Astrocyte (in vitro differentiated cells and primary cell): ENCODE data around the gene ATP8B4. TPM values are rescaled to one million over a fixed set of nuclear protein-coding genes. Genes with fewer than 3 reads are reported as not detected.
A peak's percentile ranks its signal among the peaks of the same experiment; 100 is the strongest.

Source experiments
- DNase-seq: peaks from one replicate; pipeline ENCODE4 v3.0.0-alpha.2; 2010; ENCODE audit warnings: low read depth
- FAIRE-seq: peaks from 2 replicates; lab custom pipeline; 2011; peaks lifted over from hg19 to GRCh38; lab: Jason Lieb, UNC
- H2AFZ ChIP-seq: 2 replicates; pipeline ENCODE4 v1.6.0; 2012; ENCODE audit warnings: low read depth, low read length, inconsistent platforms
- H3K27ac ChIP-seq: 2 replicates; pipeline ENCODE4 v1.5.1; 2011; ENCODE audit warnings: low read depth, low read length, inconsistent platforms
- H3K27me3 ChIP-seq: 2 replicates; pipeline ENCODE4 v1.6.0; 2011; ENCODE audit warnings: low read length, inconsistent platforms; ENCODE audit not compliant: insufficient read depth
- H3K36me3 ChIP-seq: 2 replicates; pipeline ENCODE4 v1.5.1; 2011; ENCODE audit warnings: low read length, inconsistent platforms; ENCODE audit not compliant: insufficient read depth
- H3K4me1 ChIP-seq: 2 replicates; pipeline ENCODE4 v1.5.1; 2011; ENCODE audit warnings: low read length, inconsistent platforms; ENCODE audit not compliant: insufficient read depth
- H3K4me2 ChIP-seq: 2 replicates; pipeline ENCODE4 v1.6.0; 2012; ENCODE audit warnings: low read length, inconsistent platforms
- H3K4me3 ChIP-seq: 2 replicates; pipeline ENCODE4 v1.5.1; 2011; ENCODE audit warnings: low read depth, mild to moderate bottlenecking, low read length, inconsistent platforms; ENCODE audit not compliant: insufficient read depth
- H3K79me2 ChIP-seq: 2 replicates; pipeline ENCODE4 v1.6.0; 2012; ENCODE audit warnings: mild to moderate bottlenecking, low read length, inconsistent platforms; ENCODE audit not compliant: insufficient read depth
- H3K9ac ChIP-seq: 2 replicates; pipeline ENCODE4 v1.6.0; 2012; ENCODE audit warnings: mild to moderate bottlenecking, low read length, inconsistent platforms
- H3K9me3 ChIP-seq: 2 replicates; pipeline ENCODE4 v1.5.1; 2012; ENCODE audit warnings: low read depth, mild to moderate bottlenecking, low read length, inconsistent platforms; ENCODE audit not compliant: insufficient read depth
- H4K20me1 ChIP-seq: 2 replicates; pipeline ENCODE4 v1.6.0; 2012; ENCODE audit warnings: low read length, inconsistent platforms; ENCODE audit not compliant: insufficient read depth
- H3K27ac Mint-ChIP-seq: one replicate; pipeline ENCODE4 v1.8.0; 2021; ENCODE audit warnings: mild to moderate bottlenecking, mixed read lengths; ENCODE audit not compliant: unreplicated experiment
- H3K27me3 Mint-ChIP-seq: one replicate; pipeline ENCODE4 v1.8.0; 2021; ENCODE audit warnings: low read depth, mixed read lengths; ENCODE audit not compliant: unreplicated experiment
- H3K36me3 Mint-ChIP-seq: one replicate; pipeline ENCODE4 v1.8.0; 2021; ENCODE audit warnings: low read depth, mixed read lengths; ENCODE audit not compliant: unreplicated experiment
- H3K4me1 Mint-ChIP-seq: one replicate; pipeline ENCODE4 v1.8.0; 2021; ENCODE audit warnings: low read depth, mixed read lengths; ENCODE audit not compliant: unreplicated experiment
- H3K4me3 Mint-ChIP-seq: one replicate; pipeline ENCODE4 v1.8.0; 2021; ENCODE audit warnings: mild to moderate bottlenecking, moderate library complexity, mixed read lengths; ENCODE audit not compliant: unreplicated experiment
- H3K9me3 Mint-ChIP-seq: one replicate; pipeline ENCODE4 v1.8.0; 2021; ENCODE audit warnings: mild to moderate bottlenecking, mixed read lengths; ENCODE audit not compliant: unreplicated experiment
- EZH2 ChIP-seq: IDR thresholded peaks from 2 replicates; pipeline ENCODE4 v1.6.1; 2012; ENCODE audit warnings: mild to moderate bottlenecking, low read length, inconsistent platforms; ENCODE audit not compliant: insufficient read depth
- total RNA-seq: library from RNA; stranded (reverse); gene quantifications from 2 replicates; pipeline ENCODE4 v1.2.1, GENCODE V29; 2021
- TF ChIP-seq, protein P1 (sequence below): IDR thresholded peaks from 2 replicates; pipeline ENCODE4 v1.5.1; 2011; ENCODE audit warnings: low read depth, mild to moderate bottlenecking, inconsistent platforms, low read length, moderate library complexity; ENCODE audit not compliant: insufficient read depth

ATP8B4 gene
- total RNA-seq, 1 donor from 2014 or later, result 0.23 TPM

DNA sequence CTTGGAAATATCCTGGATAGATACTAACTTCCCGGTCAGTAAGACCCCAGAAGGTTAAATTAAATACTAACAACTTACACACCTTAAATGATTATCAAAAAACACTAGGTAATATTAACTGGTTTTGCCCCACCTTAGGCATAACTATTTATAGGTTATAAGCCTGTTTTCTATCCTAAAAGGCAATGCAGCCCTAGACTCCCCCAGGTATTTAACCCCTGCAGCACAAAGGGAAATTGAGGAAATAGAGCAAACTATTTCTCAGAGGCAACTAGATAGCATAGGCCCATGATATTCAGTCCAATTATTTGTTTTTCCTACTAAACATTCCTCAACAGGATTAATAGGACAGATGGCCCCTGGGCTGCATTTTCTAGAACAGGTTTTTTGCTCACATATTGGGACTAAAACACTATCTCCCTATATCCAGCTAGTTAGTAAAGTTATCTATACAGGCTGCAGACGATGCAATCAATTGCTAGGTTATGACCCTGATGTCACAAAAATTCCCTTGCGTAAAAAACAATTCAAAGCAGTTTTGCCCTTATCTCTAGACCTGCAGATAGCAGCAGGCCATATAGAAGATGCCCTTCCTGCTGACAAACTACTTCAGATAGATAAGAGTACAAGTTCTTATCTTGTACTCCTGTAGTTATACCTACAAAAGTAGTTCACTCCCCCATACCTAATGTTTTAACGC, 276.9 kb downstream of the ATP8B4 start:
- peaks cover 20% of the 10 kb centered on the region for H3K9me3 Mint-ChIP-seq
- Histone ChIP-seq H3K4me2 (no peak overlapping the region), H3K27ac (no peak overlapping the region), H4K20me1 (no peaks in the 10 kb centered on the region), H3K4me1 (peaks cover 7% of the 10 kb centered on the region), H3K79me2 (no peaks in the 10 kb centered on the region), H3K36me3 (no peaks in the 10 kb centered on the region), H3K9ac (no peak overlapping the region), H2AFZ (no peak overlapping the region), H3K27me3 (no peaks in the 10 kb centered on the region), H3K4me3 (no peak overlapping the region), H3K9me3 (peaks cover 3% of the 10 kb centered on the region)
- no peak overlapping the region for H3K4me3 Mint-ChIP-seq
- FAIRE-seq (no peak), DNase-seq (no peak)
- H3K36me3 Mint-ChIP-seq, result peaks cover 3% of the 10 kb centered on the region
- TF ChIP-seq, protein P1, sequence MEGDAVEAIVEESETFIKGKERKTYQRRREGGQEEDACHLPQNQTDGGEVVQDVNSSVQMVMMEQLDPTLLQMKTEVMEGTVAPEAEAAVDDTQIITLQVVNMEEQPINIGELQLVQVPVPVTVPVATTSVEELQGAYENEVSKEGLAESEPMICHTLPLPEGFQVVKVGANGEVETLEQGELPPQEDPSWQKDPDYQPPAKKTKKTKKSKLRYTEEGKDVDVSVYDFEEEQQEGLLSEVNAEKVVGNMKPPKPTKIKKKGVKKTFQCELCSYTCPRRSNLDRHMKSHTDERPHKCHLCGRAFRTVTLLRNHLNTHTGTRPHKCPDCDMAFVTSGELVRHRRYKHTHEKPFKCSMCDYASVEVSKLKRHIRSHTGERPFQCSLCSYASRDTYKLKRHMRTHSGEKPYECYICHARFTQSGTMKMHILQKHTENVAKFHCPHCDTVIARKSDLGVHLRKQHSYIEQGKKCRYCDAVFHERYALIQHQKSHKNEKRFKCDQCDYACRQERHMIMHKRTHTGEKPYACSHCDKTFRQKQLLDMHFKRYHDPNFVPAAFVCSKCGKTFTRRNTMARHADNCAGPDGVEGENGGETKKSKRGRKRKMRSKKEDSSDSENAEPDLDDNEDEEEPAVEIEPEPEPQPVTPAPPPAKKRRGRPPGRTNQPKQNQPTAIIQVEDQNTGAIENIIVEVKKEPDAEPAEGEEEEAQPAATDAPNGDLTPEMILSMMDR, result no peak
- no peak for TF ChIP-seq EZH2
- peaks cover 3% of the 10 kb centered on the region for H3K27me3 Mint-ChIP-seq
- H3K27ac Mint-ChIP-seq, result no peak overlapping the region
- H3K4me1 Mint-ChIP-seq, result peaks cover under 1% of the 10 kb centered on the region

DNA sequence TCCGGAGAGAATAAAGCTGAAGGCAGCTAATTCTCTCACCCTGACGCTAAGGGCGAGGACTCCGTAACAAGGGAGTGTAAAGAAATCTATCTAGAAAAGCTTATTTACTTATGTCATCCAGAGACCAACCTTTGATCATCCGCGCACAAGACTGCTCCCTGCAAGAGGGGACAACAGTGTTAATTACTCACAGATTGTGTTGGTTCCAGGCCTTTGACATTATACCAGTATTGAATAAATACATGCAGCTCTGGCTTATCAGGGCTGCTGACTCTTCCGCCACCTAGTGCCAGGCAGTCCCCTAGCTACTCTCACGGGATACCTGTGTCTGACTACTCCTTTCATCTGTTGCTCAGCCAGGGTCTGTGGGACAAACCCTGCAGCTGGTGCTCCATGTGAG, 286.5 kb downstream of the ATP8B4 start:
- no peak overlapping the region for H3K9ac ChIP-seq
- Mint-ChIP-seq H3K36me3 (no peaks in the 10 kb centered on the region), H3K4me3 (no peak overlapping the region), H3K4me1 (peaks cover 20% of the 10 kb centered on the region), H3K27ac (no peak overlapping the region), H3K9me3 (no peaks in the 10 kb centered on the region), H3K27me3 (peaks cover 2% of the 10 kb centered on the region)
- H3K4me1 ChIP-seq, result peaks cover 14% of the 10 kb centered on the region
- no peaks in the 10 kb centered on the region for H3K9me3 ChIP-seq
- H4K20me1 ChIP-seq, result no peaks in the 10 kb centered on the region
- H2AFZ ChIP-seq, result no peak overlapping the region
- no peak for FAIRE-seq
- no peak overlapping the region for H3K4me2 ChIP-seq
- no peaks in the 10 kb centered on the region for H3K79me2 ChIP-seq
- no peaks in the 10 kb centered on the region for H3K27me3 ChIP-seq
- H3K36me3 ChIP-seq, result no peaks in the 10 kb centered on the region
- H3K27ac ChIP-seq, result peak overlapping the region; percentile 54
- no peak overlapping the region for H3K4me3 ChIP-seq
- TF ChIP-seq, protein P1, result peak; percentile 27
- no peak for TF ChIP-seq EZH2
- DNase-seq, result no peak
